MM.1S (cell line): Measurements from ENCODE around the gene SLC25A33.

Source experiments
- DNase-seq: peaks from one replicate; pipeline ENCODE4 v3.0.0-alpha.2; 2015
- H2AFZ ChIP-seq: fragments of 300-600 bp; sonication (generic); 2 replicates; pipeline ENCODE4 v1.6.0; 2016; ENCODE audit warnings: antibody characterized with exemption, low read length
- H3F3A ChIP-seq: fragments of 300-600 bp; sonication (generic); 2 replicates; pipeline ENCODE4 v1.6.1; 2016; ENCODE audit warnings: mild to moderate bottlenecking, antibody characterized with exemption, low read length, moderate library complexity, mixed read lengths; ENCODE audit not compliant: insufficient read depth
- H3K27ac ChIP-seq: fragments of 300-600 bp; sonication (generic); 2 replicates; pipeline ENCODE4 v1.5.1; 2016; ENCODE audit warnings: mild to moderate bottlenecking, low read length
- H3K27me3 ChIP-seq: fragments of 300-600 bp; sonication (generic); replicated peaks from 2 replicates; pipeline ENCODE4 v1.6.0; 2016; ENCODE audit warnings: low read length; ENCODE audit not compliant: insufficient read depth
- H3K36me3 ChIP-seq: fragments of 300-600 bp; sonication (generic); replicated peaks from 2 replicates; pipeline ENCODE4 v1.6.1; 2016; ENCODE audit warnings: mild to moderate bottlenecking, low read length, mixed read lengths; ENCODE audit not compliant: insufficient read depth
- H3K4me1 ChIP-seq: fragments of 300-600 bp; sonication (generic); 2 replicates; pipeline ENCODE4 v1.6.1; 2016; ENCODE audit warnings: low read length, mixed read lengths
- H3K4me2 ChIP-seq: fragments of 300-600 bp; sonication (generic); 2 replicates; pipeline ENCODE4 v1.6.0; 2016; ENCODE audit warnings: low read depth, low read length
- H3K4me3 ChIP-seq: fragments of 300-600 bp; sonication (generic); 2 replicates; pipeline ENCODE4 v1.5.1; 2016; ENCODE audit warnings: low read length, mixed read lengths
- H3K79me2 ChIP-seq: fragments of 300-600 bp; sonication (generic); 2 replicates; pipeline ENCODE4 v1.6.1; 2016; ENCODE audit warnings: mixed run types, low read length, mixed read lengths
- H3K9ac ChIP-seq: fragments of 300-600 bp; sonication (generic); 2 replicates; pipeline ENCODE4 v1.6.1; 2016; ENCODE audit warnings: low read length, mixed read lengths
- H3K9me2 ChIP-seq: fragments of 300-600 bp; sonication (generic); replicated peaks from 2 replicates; pipeline ENCODE4 v1.6.1; 2016; ENCODE audit warnings: mild to moderate bottlenecking, low read length, mixed read lengths; ENCODE audit not compliant: insufficient read depth
- H3K9me3 ChIP-seq: fragments of 300-600 bp; sonication (generic); replicated peaks from 2 replicates; pipeline ENCODE4 v1.6.1; 2016; ENCODE audit warnings: mild to moderate bottlenecking, low read length, mixed read lengths; ENCODE audit not compliant: insufficient read depth
- H4K20me1 ChIP-seq: fragments of 300-600 bp; sonication (generic); 2 replicates; pipeline ENCODE4 v1.6.1; 2016; ENCODE audit warnings: mild to moderate bottlenecking, low read length, moderate library complexity, mixed read lengths; ENCODE audit not compliant: insufficient read depth
- CTCF ChIP-seq: fragments of 300-600 bp; sonication (generic); IDR thresholded peaks from 2 replicates; pipeline ENCODE4 v1.5.1; 2016; ENCODE audit warnings: antibody characterized with exemption, low read length, mixed read lengths
- EZH2 ChIP-seq: fragments of 300-600 bp; sonication (generic); optimal IDR thresholded peaks from 2 replicates; pipeline ENCODE3; 2017; ENCODE audit warnings: low read depth, mild to moderate bottlenecking, antibody characterized with exemption, low read length, mixed read lengths
- EZH2phosphoT487 ChIP-seq: fragments of 300-600 bp; sonication (generic); IDR thresholded peaks from 2 replicates; pipeline ENCODE4 v1.6.1; 2018; ENCODE audit warnings: antibody characterized with exemption, low read length

The SLC25A33 gene

GRCh38 chr1:9536301-9536700 lies 3.0 kb upstream of the SLC25A33 start:
- Histone ChIP-seq H3K36me3 (no peaks in the 10 kb centered on the region), H2AFZ (no peak overlapping the region), H3K9ac (no peak overlapping the region), H3K27me3 (no peaks in the 10 kb centered on the region), H3K79me2 (peaks cover 14% of the 10 kb centered on the region), H3K4me1 (0 out of 2 replicates have a peak, but pooled peaks cover 12% of the 10 kb centered on the region), H3K4me2 (no peak overlapping the region), H3K4me3 (no peak overlapping the region), H4K20me1 (no peaks in the 10 kb centered on the region), H3K9me2 (no peaks in the 10 kb centered on the region), H3K9me3 (no peaks in the 10 kb centered on the region), H3F3A (no peaks in the 10 kb centered on the region), H3K27ac (no peak overlapping the region)
- no peak for TF ChIP-seq EZH2phosphoT487
- no peak for TF ChIP-seq EZH2
- TF ChIP-seq CTCF: no peak
- no peak for DNase-seq

- Histone ChIP-seq H3K9me3 (no peaks in the 10 kb centered on the region), H3K4me1 (0 out of 2 replicates have a peak, but pooled peaks cover 12% of the 10 kb centered on the region), H3K9me2 (no peaks in the 10 kb centered on the region), H3K79me2 (peaks cover 28% of the 10 kb centered on the region), H4K20me1 (no peaks in the 10 kb centered on the region), H3K4me2 (no peak overlapping the region), H3K9ac (no peak overlapping the region), H3K27me3 (no peaks in the 10 kb centered on the region), H3F3A (no peaks in the 10 kb centered on the region), H3K36me3 (no peaks in the 10 kb centered on the region), H3K27ac (no peak overlapping the region), H3K4me3 (no peak overlapping the region), H2AFZ (peak overlapping the region; percentile 24; the same call in 1 of the 2 replicates)
- no peak for DNase-seq
- TF ChIP-seq CTCF (no peak), EZH2 (no peak), EZH2phosphoT487 (no peak)
These were observed 1.2 kb upstream of the SLC25A33 start for GRCh38 chr1:9537863-9538668.

GRCh38 chr1:9538669-9539164 lies 548 bp upstream of the SLC25A33 start:
- Histone ChIP-seq H3K4me2 (peak overlapping the region; percentile 13; the same call in 1 of the 2 replicates), H3K4me3 (no peak overlapping the region), H3K9me3 (no peaks in the 10 kb centered on the region), H3K9ac (no peak overlapping the region), H3F3A (no peaks in the 10 kb centered on the region), H4K20me1 (no peaks in the 10 kb centered on the region), H3K4me1 (0 out of 2 replicates have a peak, but pooled peaks cover 12% of the 10 kb centered on the region), H3K27ac (peak overlapping the region; percentile 9; the same call in 1 of the 2 replicates), H3K79me2 (peaks cover 35% of the 10 kb centered on the region), H3K36me3 (no peaks in the 10 kb centered on the region), H3K9me2 (no peaks in the 10 kb centered on the region), H3K27me3 (no peaks in the 10 kb centered on the region), H2AFZ (peak overlapping the region; percentile 5; the same call in 1 of the 2 replicates)
- no peak for TF ChIP-seq CTCF
- TF ChIP-seq EZH2phosphoT487: no peak
- TF ChIP-seq EZH2: no peak
- DNase-seq: no peak
